ENCODE measurements around the gene SLFN14.

Gene SLFN14

GRCh38 chr17:35578197-35578928 is 17.7 kb upstream of the SLFN14 start, which contains the start of gene PEX12 (continued):
- TF ChIP-seq ZNF148 (tag by site-specific recombination; IDR thresholded peaks at IDR 0.05; ENCODE audit: borderline replicate concordance) (no peak), HOXD13 (CRISPR knock-in tag; IDR thresholded peaks at IDR 0.05; ENCODE audit: borderline replicate concordance) (peak; percentile 86; the same call in 1 of the 2 replicates), ZBTB17 (tag by site-specific recombination; IDR thresholded peaks at IDR 0.05) (peak; percentile 69), ZNF555 (tag by site-specific recombination; conservative IDR thresholded peaks at IDR 0.05) (no peak), ZSCAN18 (tag by site-specific recombination; IDR thresholded peaks at IDR 0.05) (no peak), ZNF19 (tag by site-specific recombination; IDR thresholded peaks at IDR 0.05; ENCODE audit: low read depth) (no peak), ZNF529 (tag by site-specific recombination; IDR thresholded peaks at IDR 0.05; ENCODE audit: insufficient replicate concordance) (no peak), ZBTB10 (tag by site-specific recombination; IDR thresholded peaks at IDR 0.05) (no peak), ZNF280C (tag by site-specific recombination; IDR thresholded peaks at IDR 0.05) (no peak), HIC1 (tag by site-specific recombination; IDR thresholded peaks at IDR 0.05) (no peak), ZNF112 (tag by site-specific recombination; IDR thresholded peaks at IDR 0.05) (no peak), ZNF701 (tag by site-specific recombination; IDR thresholded peaks at IDR 0.05) (no peak), ZSCAN23 (tag by site-specific recombination; IDR thresholded peaks at IDR 0.05) (0 out of 2 replicates have a peak, but pooled peaks have one; percentile 45), ZSCAN5A (tag by site-specific recombination; IDR thresholded peaks at IDR 0.05) (no peak), MZF1 (tag by site-specific recombination; IDR thresholded peaks at IDR 0.05; ENCODE audit: borderline replicate concordance) (no peak), ZNF280D (tag by site-specific recombination; IDR thresholded peaks at IDR 0.05) (no peak), ZNF23 (tag by site-specific recombination; IDR thresholded peaks at IDR 0.05; ENCODE audit: borderline replicate concordance) (no peak), EGR2 (tag by site-specific recombination; IDR thresholded peaks at IDR 0.05; ENCODE audit: low read depth) (peak; percentile 79), ZNF521 (tag by site-specific recombination; IDR thresholded peaks at IDR 0.05) (no peak), ZNF707 (tag by site-specific recombination; IDR thresholded peaks at IDR 0.05) (no peak), GLI2 (tag by site-specific recombination; IDR thresholded peaks at IDR 0.05; ENCODE audit: borderline replicate concordance, low read depth) (no peak), ZNF211 (tag by site-specific recombination; IDR thresholded peaks at IDR 0.05; ENCODE audit: low read depth) (no peak), ZNF660 (tag by site-specific recombination; IDR thresholded peaks at IDR 0.05) (peak; percentile 89)
